PC-9 (cell line): ENCODE data around the gene CLIC5.

Experiments used
- CTCF ChIP-seq: fragments of 200-600 bp; sonication (generic); conservative IDR thresholded peaks from 2 replicates; pipeline ENCODE4 v1.6.1; 2017; ENCODE audit warnings: mixed run types, antibody characterized with exemption, mild to moderate bottlenecking, moderate library complexity
- EZH2 ChIP-seq: fragments of 200-600 bp; sonication (generic); IDR thresholded peaks from 2 replicates; pipeline ENCODE4 v1.8.0; 2017; ENCODE audit warnings: antibody characterized with exemption, low read depth

GRCh38 chr6:45963896-45964295 lies 51.8 kb downstream of the CLIC5 start:
- TF ChIP-seq CTCF, result no peak
- TF ChIP-seq EZH2, result no peak
